Non-pigmented ciliary epithelial cell (primary cell): Measurements from ENCODE around the gene TLE2.

Experiments
- DNase-seq: peaks from one replicate; pipeline ENCODE4 v3.0.0-alpha.2; 2010; ENCODE audit warnings: low read depth

TLE2 gene

GRCh38 chr19:3029065-3029923, at the start of gene TLE2:
Gene TLE2, minus strand, starts transcription at chr19:3029280. Its CDS starts 376 bp downstream, at chr19:3028904.
- no peak for DNase-seq

GRCh38 chr19:3075605-3076431, 46.7 kb upstream of the TLE2 start:
- no peak for DNase-seq

GRCh38 chr19:3073931-3074595, 45.0 kb upstream of the TLE2 start:
- DNase-seq = no peak

- no peak for DNase-seq
These were observed 44.1 kb upstream of the TLE2 start for GRCh38 chr19:3073159-3073563.

GRCh38 chr19:3071768-3072167, 42.7 kb upstream of the TLE2 start:
- DNase-seq = no peak

GRCh38 chr19:3068071-3068470, 39.0 kb upstream of the TLE2 start:
- no peak for DNase-seq

GRCh38 chr19:3067563-3067962, 38.5 kb upstream of the TLE2 start:
- DNase-seq = no peak

- DNase-seq = no peak
These were observed 37.5 kb upstream of the TLE2 start for GRCh38 chr19:3066482-3067049.

- no peak for DNase-seq
These were observed 36.7 kb upstream of the TLE2 start for GRCh38 chr19:3065675-3066357.

GRCh38 chr19:3064011-3064330, 34.9 kb upstream of the TLE2 start:
- DNase-seq = no peak

GRCh38 chr19:3062165-3063105, 33.4 kb upstream of the TLE2 start, which contains the start of gene TLE5:
Gene TLE5, minus strand, starts transcription at chr19:3062495. Its CDS starts 295 bp downstream, at chr19:3062200.
- DNase-seq = no peak

GRCh38 chr19:3061182-3062161, 32.4 kb upstream of the TLE2 start:
- DNase-seq = no peak

- no peak for DNase-seq
These were observed 31.7 kb upstream of the TLE2 start for GRCh38 chr19:3060857-3061181.

- no peak for DNase-seq
These were observed 30.6 kb upstream of the TLE2 start for GRCh38 chr19:3059653-3060052.

- no peak for DNase-seq
These were observed 29.8 kb upstream of the TLE2 start for GRCh38 chr19:3058821-3059314.

GRCh38 chr19:3058009-3058820, 29.1 kb upstream of the TLE2 start:
- no peak for DNase-seq

- no peak for DNase-seq
These were observed 28.2 kb upstream of the TLE2 start for GRCh38 chr19:3057275-3057714.

- DNase-seq = no peak
These were observed 27.5 kb upstream of the TLE2 start for GRCh38 chr19:3056417-3057088.
